GM12878 (cell line): Measurements from ENCODE around the gene NCKAP5L. TPM values are rescaled to one million over a fixed set of nuclear protein-coding genes. Genes with fewer than 3 reads are reported as not detected.
A peak's percentile ranks its signal among the peaks of the same experiment; 100 is the strongest.

Experiments
- CBX3 ChIP-seq: fragments of 200-600 bp; sonication (generic); IDR thresholded peaks from 2 replicates; pipeline ENCODE4 v1.6.1; 2016; ENCODE audit warnings: low read depth, borderline replicate concordance
- E2F8 ChIP-seq: fragments of 450-650 bp; IDR thresholded peaks from 2 replicates; pipeline ENCODE4 v1.6.1; 2018; ENCODE audit warnings: mild to moderate bottlenecking, low read depth, moderate library complexity; ENCODE audit not compliant: partially characterized antibody
- HDGF ChIP-seq: fragments of 450-650 bp; IDR thresholded peaks from 2 replicates; pipeline ENCODE4 v1.6.1; 2016; ENCODE audit warnings: antibody characterized with exemption
- IRF5 ChIP-seq: fragments of 450-650 bp; IDR thresholded peaks from 2 replicates; pipeline ENCODE4 v1.6.1; 2017; ENCODE audit warnings: borderline replicate concordance
- KAT2A ChIP-seq: conservative IDR thresholded peaks from 2 replicates; pipeline ENCODE4 v1.6.1; 2011; ENCODE audit warnings: low read depth, low read length; ENCODE audit not compliant: control insufficient read depth
- NBN ChIP-seq: fragments of 450-650 bp; IDR thresholded peaks from 2 replicates; pipeline ENCODE4 v1.6.1; 2016
- NFYA ChIP-seq: IDR thresholded peaks from 2 replicates; pipeline ENCODE4 v1.6.1; 2011; ENCODE audit warnings: low read depth, mild to moderate bottlenecking, low read length, improper control_type of control experiment, borderline replicate concordance
- POLR2AphosphoS5 ChIP-seq: IDR thresholded peaks from 2 replicates; pipeline ENCODE4 v1.6.1; 2011; ENCODE audit warnings: mild to moderate bottlenecking, low read length, inconsistent platforms
- RELB ChIP-seq: fragments of 450-650 bp; IDR thresholded peaks from 2 replicates; pipeline ENCODE4 v1.6.1; 2017; ENCODE audit warnings: low read depth, mild to moderate bottlenecking, moderate library complexity
- REST ChIP-seq: IDR thresholded peaks from 2 replicates; pipeline ENCODE4 v1.6.1; 2012; ENCODE audit warnings: mild to moderate bottlenecking, low read depth, low read length
- STAT1 ChIP-seq: fragments of 450-650 bp; conservative IDR thresholded peaks from 2 replicates; pipeline ENCODE4 v1.6.1; 2014; ENCODE audit warnings: antibody characterized with exemption, mild to moderate bottlenecking
- STAT3 ChIP-seq: IDR thresholded peaks from 2 replicates; pipeline ENCODE4 v1.6.1; 2011; ENCODE audit warnings: low read depth, low read length, improper control_type of control experiment
- SUPT20H ChIP-seq: IDR thresholded peaks from 2 replicates; pipeline ENCODE4 v1.6.1; 2011; ENCODE audit warnings: low read depth, mild to moderate bottlenecking, low read length, moderate library complexity, borderline replicate concordance; ENCODE audit not compliant: control insufficient read depth
- TAF1 ChIP-seq: IDR thresholded peaks from 2 replicates; pipeline ENCODE4 v1.6.1; 2011; ENCODE audit warnings: mild to moderate bottlenecking, low read depth, low read length, borderline replicate concordance
- YBX1 ChIP-seq: fragments of 450-650 bp; IDR thresholded peaks from 2 replicates; pipeline ENCODE4 v1.6.1; 2016; ENCODE audit warnings: antibody characterized with exemption
- ZBED1 ChIP-seq: IDR thresholded peaks from 2 replicates; pipeline ENCODE4 v1.6.1; 2016; ENCODE audit warnings: borderline replicate concordance
- ZBTB33 ChIP-seq: fragments of 450-650 bp; IDR thresholded peaks from 2 replicates; pipeline ENCODE4 v1.6.1; 2017; ENCODE audit warnings: mild to moderate bottlenecking
- ZNF622 ChIP-seq: fragments of 450-650 bp; IDR thresholded peaks from 2 replicates; pipeline ENCODE4 v1.6.1; 2017; ENCODE audit warnings: mild to moderate bottlenecking, inconsistent platforms
- polyA plus RNA-seq, 11 experiments: library from polyadenylated mRNA; depleted of rRNA in 4 of 11; unstranded in 6 of 11; stranded (reverse) in 5 of 11; fragments of >200 nt; fragmentation: Nextera tagmentation in 4 of 11; fragmentation: Illumina TruSeq in 1 of 11; extraction: Ambion mirVana in 4 of 11; extraction: Trizol in 1 of 11; gene quantifications; 1 replicate in 1 of 11; 2 replicates in 10 of 11; pipeline versions ENCODE4 v1.2.1 to v1.2.3, GENCODE V29; 2011 to 2016; ENCODE audit warnings: inconsistent platforms in 2 of 11, missing spikeins in 2 of 11, low read depth in 1 of 11
- total RNA-seq, 4 experiments: library from RNA; depleted of rRNA in 3 of 4; stranded (reverse); fragments of >200 nt in 3 of 4; fragmentation: Illumina TruSeq in 1 of 4; extraction: Trizol in 1 of 4; gene quantifications; 2 replicates each; pipeline versions ENCODE4 v1.2.1 to v1.2.3, GENCODE V29; 2013 to 2021

Gene NCKAP5L
- total and polyA plus RNA-seq, 10 of the 15 experiments (the other 5 are each of a cell fraction or from before 2014, with no cell fraction given) = 0.03 to 15.8 (median 4.4) TPM

GRCh38 chr12:49828133-49829091 is at the start of gene NCKAP5L (continued):
- TF ChIP-seq REST (no peak), ZNF622 (no peak), E2F8 (no peak), YBX1 (no peak), POLR2AphosphoS5 (peak; percentile 50; the same call in 1 of the 2 replicates), STAT1 (no peak), KAT2A (no peak), NFYA (no peak), HDGF (no peak), ZBTB33 (no peak), IRF5 (no peak), RELB (peak; percentile 42; the same call in 1 of the 2 replicates), CBX3 (no peak), ZBED1 (no peak), SUPT20H (no peak), STAT3 (no peak), TAF1 (0 out of 2 replicates have a peak, but pooled peaks have one; percentile 32), NBN (peak; percentile 77)
